Neural progenitor cell (in vitro differentiated cells): Measurements from ENCODE around the gene CSNK2A1. TPM values are rescaled to one million over a fixed set of nuclear protein-coding genes. Genes with fewer than 3 reads are reported as not detected.

ENCODE experiments used
- DNase-seq: peaks from one replicate; pipeline ENCODE4 v3.0.0-alpha.2; 2016; ENCODE audit warnings: low spot score
- H2AFZ ChIP-seq: fragments of 200-600 bp; sonication (generic); replicated peaks from 2 replicates; pipeline ENCODE4 v1.6.1; 2016; ENCODE audit warnings: antibody characterized with exemption
- H3F3A ChIP-seq: fragments of 200-600 bp; sonication (generic); 2 replicates; pipeline ENCODE4 v1.6.1; 2016; ENCODE audit warnings: antibody characterized with exemption, low read depth
- H3K27ac ChIP-seq: fragments of 200-600 bp; sonication (generic); 2 replicates; pipeline ENCODE4 v1.5.1; 2016; ENCODE audit warnings: mild to moderate bottlenecking
- H3K27me3 ChIP-seq: fragments of 200-600 bp; sonication (generic); 2 replicates; pipeline ENCODE4 v1.6.1; 2016; ENCODE audit warnings: mild to moderate bottlenecking, moderate library complexity
- H3K36me3 ChIP-seq: fragments of 200-600 bp; sonication (generic); 2 replicates; pipeline ENCODE4 v1.5.1; 2016
- H3K4me1 ChIP-seq: fragments of 200-600 bp; sonication (generic); 2 replicates; pipeline ENCODE4 v1.6.1; 2016; ENCODE audit warnings: mixed run types
- H3K4me2 ChIP-seq: fragments of 200-600 bp; sonication (generic); 2 replicates; pipeline ENCODE4 v1.6.1; 2016
- H3K4me3 ChIP-seq: fragments of 200-600 bp; sonication (generic); 2 replicates; pipeline ENCODE4 v1.5.1; 2016
- H3K79me2 ChIP-seq: fragments of 200-600 bp; sonication (generic); 2 replicates; pipeline ENCODE4 v1.6.1; 2016; ENCODE audit warnings: low read depth
- H3K9ac ChIP-seq: fragments of 200-600 bp; sonication (generic); 2 replicates; pipeline ENCODE4 v1.6.1; 2016
- H3K9me3 ChIP-seq: fragments of 200-600 bp; sonication (generic); 2 replicates; pipeline ENCODE4 v1.5.1; 2016; ENCODE audit warnings: low read depth
- H4K20me1 ChIP-seq: fragments of 200-600 bp; sonication (generic); 2 replicates; pipeline ENCODE4 v1.6.1; 2016; ENCODE audit warnings: low read depth
- H3K27ac Mint-ChIP-seq: 3 replicates; pipeline ENCODE4 v1.8.0; 2021; ENCODE audit warnings: mixed read lengths
- H3K27me3 Mint-ChIP-seq: 2 replicates; pipeline ENCODE4 v1.8.0; 2022; ENCODE audit warnings: low read depth, mild to moderate bottlenecking, inconsistent platforms, moderate library complexity, mixed read lengths; ENCODE audit not compliant: insufficient read depth
- H3K36me3 Mint-ChIP-seq: 3 replicates; pipeline ENCODE4 v1.8.0; 2021; ENCODE audit warnings: mixed read lengths
- H3K4me1 Mint-ChIP-seq: 3 replicates; pipeline ENCODE4 v1.8.0; 2021; ENCODE audit warnings: mixed read lengths
- H3K4me3 Mint-ChIP-seq: 3 replicates; pipeline ENCODE4 v1.8.0; 2021; ENCODE audit warnings: mild to moderate bottlenecking, moderate library complexity, mixed read lengths
- H3K9me3 Mint-ChIP-seq: 3 replicates; pipeline ENCODE4 v1.8.0; 2020; ENCODE audit warnings: mixed read lengths
- CTCF ChIP-seq: fragments of 200-600 bp; sonication (generic); IDR thresholded peaks from 2 replicates; pipeline ENCODE4 v1.5.1; 2017; ENCODE audit warnings: antibody characterized with exemption, mild to moderate bottlenecking
- EZH2 ChIP-seq: fragments of 200-600 bp; sonication (generic); IDR thresholded peaks from 2 replicates; pipeline ENCODE4 v1.6.1; 2017; ENCODE audit warnings: antibody characterized with exemption, mild to moderate bottlenecking, moderate library complexity
- EZH2phosphoT487 ChIP-seq: fragments of 200-600 bp; sonication (generic); IDR thresholded peaks from 2 replicates; pipeline ENCODE4 v1.6.1; 2017; ENCODE audit warnings: antibody characterized with exemption
- total RNA-seq: library from RNA; depleted of rRNA; stranded (reverse); fragments of >200 nt; gene quantifications from 2 replicates; pipeline ENCODE4 v1.2.3, GENCODE V29; 2015; ENCODE audit warnings: low replicate concordance

The CSNK2A1 gene
- total RNA-seq, 1 donor from 2014 or later: 599 TPM

GRCh38 chr20:443223-443775, 100.3 kb downstream of the CSNK2A1 start:
- Mint-ChIP-seq H3K27me3 (no peaks in the 10 kb centered on the region), H3K27ac (no peak overlapping the region), H3K4me1 (peaks cover 8% of the 10 kb centered on the region), H3K9me3 (no peaks in the 10 kb centered on the region), H3K36me3 (peaks cover 47% of the 10 kb centered on the region), H3K4me3 (no peak overlapping the region)
- H3K4me1 ChIP-seq: no peaks in the 10 kb centered on the region
- TF ChIP-seq CTCF: no peak
- no peak for TF ChIP-seq EZH2
- TF ChIP-seq EZH2phosphoT487: no peak
- H2AFZ ChIP-seq: no peak overlapping the region
- H3K27me3 ChIP-seq: no peaks in the 10 kb centered on the region
- DNase-seq: no peak
- H3K79me2 ChIP-seq: peaks cover 7% of the 10 kb centered on the region
- no peaks in the 10 kb centered on the region for H3K36me3 ChIP-seq
- H3K4me3 ChIP-seq: no peak overlapping the region
- no peak overlapping the region for H3K4me2 ChIP-seq
- no peak overlapping the region for H3K9ac ChIP-seq
- no peaks in the 10 kb centered on the region for H3K9me3 ChIP-seq
- no peaks in the 10 kb centered on the region for H3F3A ChIP-seq
- no peak overlapping the region for H3K27ac ChIP-seq
- H4K20me1 ChIP-seq: peaks cover 3% of the 10 kb centered on the region

GRCh38 chr20:440636-441035, 103.0 kb downstream of the CSNK2A1 start:
- Histone ChIP-seq H3K9ac (no peak overlapping the region), H3K27ac (no peak overlapping the region), H3K79me2 (no peaks in the 10 kb centered on the region), H3K4me2 (no peak overlapping the region), H4K20me1 (no peaks in the 10 kb centered on the region), H3K27me3 (no peaks in the 10 kb centered on the region), H3K9me3 (no peaks in the 10 kb centered on the region), H3K4me1 (no peaks in the 10 kb centered on the region), H3K36me3 (no peaks in the 10 kb centered on the region), H2AFZ (no peak overlapping the region), H3K4me3 (no peak overlapping the region), H3F3A (peaks cover 2% of the 10 kb centered on the region)
- no peak overlapping the region for H3K4me3 Mint-ChIP-seq
- peaks cover 8% of the 10 kb centered on the region for H3K4me1 Mint-ChIP-seq
- peaks cover 48% of the 10 kb centered on the region for H3K36me3 Mint-ChIP-seq
- no peaks in the 10 kb centered on the region for H3K9me3 Mint-ChIP-seq
- no peaks in the 10 kb centered on the region for H3K27me3 Mint-ChIP-seq
- no peak overlapping the region for H3K27ac Mint-ChIP-seq
- no peak for DNase-seq
- TF ChIP-seq CTCF (no peak), EZH2phosphoT487 (no peak), EZH2 (no peak)

DNA sequence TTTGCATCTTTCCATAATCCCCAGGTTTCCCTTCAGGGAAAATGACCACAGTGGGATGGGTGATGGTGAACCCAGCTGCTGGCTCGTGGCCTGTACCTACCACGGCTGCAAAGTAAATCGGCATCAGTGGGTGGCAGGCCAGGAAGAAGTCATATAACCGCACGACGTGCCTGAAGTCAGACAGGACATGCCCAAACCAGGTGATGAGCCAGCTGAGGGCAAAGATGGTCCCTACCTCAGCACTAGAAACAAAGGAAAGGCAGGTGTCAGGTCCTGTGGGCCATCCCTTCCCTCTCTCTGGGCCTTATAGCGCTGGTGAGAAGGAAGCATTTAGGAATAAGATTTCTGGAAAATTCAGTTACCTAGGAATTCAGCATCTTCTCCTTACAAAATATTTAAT, 103.4 kb downstream of the CSNK2A1 start:
- Histone ChIP-seq H3K4me2 (no peak overlapping the region), H3K4me3 (no peak overlapping the region), H3K4me1 (no peaks in the 10 kb centered on the region), H3K27ac (no peak overlapping the region), H3K36me3 (no peaks in the 10 kb centered on the region), H4K20me1 (no peaks in the 10 kb centered on the region), H3K27me3 (no peaks in the 10 kb centered on the region), H3K79me2 (no peaks in the 10 kb centered on the region), H3K9ac (no peak overlapping the region), H2AFZ (no peak overlapping the region), H3F3A (peaks cover 2% of the 10 kb centered on the region), H3K9me3 (no peaks in the 10 kb centered on the region)
- peaks cover 51% of the 10 kb centered on the region for H3K36me3 Mint-ChIP-seq
- DNase-seq: no peak
- peaks cover 1% of the 10 kb centered on the region for H3K27me3 Mint-ChIP-seq
- H3K4me1 Mint-ChIP-seq: peaks cover 7% of the 10 kb centered on the region
- H3K27ac Mint-ChIP-seq: no peak overlapping the region
- H3K9me3 Mint-ChIP-seq: no peaks in the 10 kb centered on the region
- no peak overlapping the region for H3K4me3 Mint-ChIP-seq
- no peak for TF ChIP-seq CTCF
- TF ChIP-seq EZH2phosphoT487: no peak
- TF ChIP-seq EZH2: no peak
